HS-5 (cell line): ENCODE measurements around the gene GMNC.
A peak's percentile ranks its signal among the peaks of the same experiment; 100 is the strongest.
"Not testable (repeated sequence)": the region's sequence is repeated elsewhere in the genome, so short reads cannot be mapped to it uniquely, and the experiment has no call there.

Source experiments
- DNase-seq: peaks from one replicate; pipeline ENCODE4 v3.0.0-alpha.2; 2012; ENCODE audit warnings: low read depth

The GMNC gene, protein sequence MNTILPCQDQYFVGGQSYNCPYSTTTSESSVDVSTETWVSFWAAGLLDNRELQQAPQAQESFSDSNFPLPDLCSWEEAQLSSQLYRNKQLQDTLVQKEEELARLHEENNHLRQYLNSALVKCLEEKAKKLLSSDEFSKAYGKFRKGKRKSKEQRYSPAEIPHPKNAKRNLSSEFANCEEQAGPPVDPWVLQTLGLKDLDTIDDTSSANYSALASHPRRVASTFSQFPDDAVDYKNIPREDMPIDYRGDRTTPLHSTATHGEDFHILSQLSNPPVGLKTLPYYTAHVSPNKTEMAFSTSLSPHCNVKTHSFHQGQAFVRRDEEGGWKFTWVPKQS

GRCh38 chr3:190862209-190863118, at the start of gene GMNC:
Gene GMNC, minus strand, starts transcription at chr3:190862694. Its CDS starts 79 bp downstream, at chr3:190862615.
- peak; percentile 41 for DNase-seq

- no peak for DNase-seq
Measured at GRCh38 chr3:190911382-190911781, 48.9 kb upstream of the GMNC start.

DNA sequence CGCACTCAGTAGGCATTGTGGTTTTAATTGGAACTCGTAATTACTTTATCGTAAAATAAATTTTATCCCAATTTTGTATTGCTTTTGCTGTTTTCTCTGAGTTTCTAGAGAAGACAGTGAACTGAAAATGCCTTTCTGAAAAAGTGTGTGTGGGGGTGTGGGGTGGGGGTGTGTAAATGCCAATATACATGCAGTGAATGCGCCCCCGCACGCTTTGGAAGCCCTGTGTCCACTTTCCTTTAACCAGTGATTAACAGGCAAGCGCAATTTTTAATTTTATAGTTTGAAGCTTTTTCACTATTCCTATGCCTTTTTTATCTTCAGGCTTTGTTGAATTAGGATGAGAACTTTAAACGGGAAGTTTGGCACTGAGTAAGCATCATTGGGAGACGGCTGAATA, 47.4 kb upstream of the GMNC start:
- no peak for DNase-seq

- DNase-seq: no peak
Measured at GRCh38 chr3:190903156-190903555, 40.7 kb upstream of the GMNC start.

DNA sequence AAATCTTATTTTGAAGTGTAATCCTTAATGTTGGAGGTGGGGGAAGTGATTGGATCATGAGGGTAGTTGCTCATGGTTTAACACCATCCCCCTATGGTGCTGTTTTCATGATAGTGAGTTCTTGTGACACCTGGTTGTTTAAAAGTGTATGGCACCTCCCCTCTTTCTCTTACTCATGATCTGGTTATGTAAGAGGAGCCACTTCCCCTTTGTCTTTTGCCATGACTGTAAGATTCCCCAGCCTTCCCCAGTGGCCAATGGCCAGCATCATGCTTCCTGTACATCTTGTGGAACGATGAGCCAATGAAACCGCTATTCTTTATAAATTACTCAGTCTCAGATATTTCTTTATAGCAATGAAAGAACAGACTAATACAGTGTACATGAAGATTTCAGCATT, 39.8 kb upstream of the GMNC start:
- peak; percentile 41 for DNase-seq

DNA sequence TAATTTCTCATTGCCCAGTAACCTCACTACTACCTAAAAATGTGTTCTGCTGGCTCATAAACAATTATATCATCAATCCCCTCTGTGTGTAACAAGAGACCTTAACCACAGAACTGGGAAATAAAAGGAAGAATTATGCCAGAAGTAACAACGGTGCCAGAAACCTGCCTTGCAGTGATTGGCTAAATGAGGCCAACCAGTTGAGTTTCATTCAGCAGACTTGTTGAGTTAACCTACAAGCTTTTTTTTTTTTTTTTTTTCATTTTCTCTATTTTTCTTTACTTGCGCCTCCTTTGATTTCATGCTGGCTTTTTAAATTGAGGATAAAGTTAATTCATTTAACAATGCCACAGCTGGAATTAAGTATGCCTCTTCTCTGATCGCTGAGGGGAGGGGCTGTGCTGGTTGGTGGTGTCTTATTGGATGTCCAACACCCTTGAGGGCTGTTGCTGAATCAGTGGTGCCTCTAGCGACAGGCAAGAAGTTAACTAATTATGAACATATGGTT, 30.0 kb upstream of the GMNC start:
- DNase-seq: no peak

GRCh38 chr3:190886945-190887344, 24.5 kb upstream of the GMNC start:
- DNase-seq: no peak

- DNase-seq: peak; percentile 49
Measured at GRCh38 chr3:190883973-190884832, 21.7 kb upstream of the GMNC start.

DNA sequence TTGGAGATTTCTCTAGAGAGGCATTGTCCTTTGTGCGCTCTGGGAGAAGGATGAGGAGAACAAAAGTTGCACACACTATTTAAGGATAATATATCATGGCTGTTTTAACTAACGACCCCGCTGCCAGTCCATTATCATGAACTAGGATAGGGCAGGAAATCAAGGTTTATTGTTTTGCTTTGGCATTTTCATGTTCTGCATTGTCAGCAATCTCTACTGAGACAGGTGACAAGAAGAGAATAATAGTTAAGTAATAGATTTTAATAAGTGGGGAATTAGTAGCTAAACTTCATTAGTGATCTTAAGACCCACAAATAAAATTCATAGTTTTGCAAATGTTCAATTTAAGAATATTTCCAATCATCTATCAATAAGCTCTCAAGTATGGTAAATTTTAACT, 20.6 kb upstream of the GMNC start:
- DNase-seq: no peak

DNA sequence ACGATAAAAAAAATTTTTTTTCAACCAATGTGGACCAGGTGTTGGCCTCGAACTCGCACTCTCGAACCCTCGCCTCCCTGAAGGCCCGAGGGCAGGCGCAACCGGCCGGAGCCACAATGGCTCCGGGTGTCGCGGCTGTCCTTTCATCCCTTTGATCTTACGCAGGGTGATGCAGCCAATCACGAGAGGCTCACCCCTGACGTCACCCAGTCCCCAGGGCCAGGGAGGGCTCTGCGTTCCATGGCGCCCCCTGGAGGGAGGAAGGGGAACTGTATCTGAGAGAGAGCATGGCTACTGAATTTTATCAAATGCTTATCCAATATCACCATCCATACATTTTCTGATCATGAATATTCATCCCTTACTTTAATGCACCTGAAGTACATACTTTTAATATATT, 15.4 kb upstream of the GMNC start:
- DNase-seq: no peak

DNA sequence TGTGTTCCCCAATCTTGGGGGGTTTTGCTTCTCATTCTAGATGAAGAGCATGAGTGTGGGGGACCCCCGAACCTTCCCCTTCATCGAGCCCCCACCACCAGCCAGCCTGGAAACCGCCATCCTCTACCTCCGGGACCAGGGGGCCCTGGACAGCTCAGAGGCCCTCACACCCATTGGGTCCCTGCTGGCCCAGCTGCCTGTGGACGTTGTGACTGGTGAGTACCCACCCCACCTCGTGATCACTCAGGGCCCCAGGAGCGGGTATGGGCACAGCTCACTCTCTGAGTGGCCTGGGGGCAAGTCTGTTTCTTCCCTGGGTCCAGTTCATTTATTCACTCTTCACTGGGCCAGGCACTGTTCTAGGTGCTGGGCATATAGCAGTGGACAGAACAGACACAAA, 13.9 kb upstream of the GMNC start:
- not testable (repeated sequence) for DNase-seq

GRCh38 chr3:190875061-190875460, 12.6 kb upstream of the GMNC start:
- not testable (repeated sequence) for DNase-seq

DNA sequence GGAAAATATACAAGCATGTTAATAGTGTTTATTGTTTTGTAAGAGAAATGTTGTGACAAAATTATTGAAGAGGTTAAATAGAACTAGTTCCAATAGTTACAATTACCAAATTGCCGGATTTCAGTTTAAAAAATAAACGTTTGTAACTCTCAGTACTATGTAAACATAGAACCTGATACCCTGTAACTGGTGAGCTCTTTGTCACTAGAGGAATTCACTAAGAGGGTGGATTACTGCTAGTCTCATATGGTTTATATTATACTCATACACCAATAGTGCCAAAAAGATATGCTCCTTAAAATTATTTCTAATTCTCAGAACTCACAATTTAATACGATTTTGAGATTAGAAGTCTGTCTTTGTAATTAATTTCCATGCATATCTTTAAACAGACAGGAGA, 7.6 kb upstream of the GMNC start:
- no peak for DNase-seq

GRCh38 chr3:190867071-190867470, 4.6 kb upstream of the GMNC start:
- no peak for DNase-seq

GRCh38 chr3:190865828-190866227, 3.3 kb upstream of the GMNC start:
- no peak for DNase-seq

DNA sequence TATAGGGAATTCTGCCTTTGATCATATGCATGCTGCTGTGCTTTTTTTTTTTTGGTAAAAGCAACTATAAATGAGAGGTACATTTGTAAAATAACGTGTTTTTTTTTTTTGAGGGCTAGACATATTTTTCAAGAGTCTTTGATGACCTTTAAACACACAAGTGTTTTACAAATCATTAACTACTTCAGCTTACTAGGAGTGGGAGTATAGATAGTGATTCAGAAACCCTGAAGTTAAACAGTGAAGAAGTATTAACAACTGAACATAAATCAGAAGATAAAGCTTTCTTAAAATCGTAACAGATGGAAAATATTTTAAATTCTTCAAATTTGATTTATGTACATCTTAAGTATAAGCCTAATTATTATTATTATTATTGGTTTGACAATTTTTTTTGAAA, 2.9 kb upstream of the GMNC start:
- DNase-seq: no peak

DNA sequence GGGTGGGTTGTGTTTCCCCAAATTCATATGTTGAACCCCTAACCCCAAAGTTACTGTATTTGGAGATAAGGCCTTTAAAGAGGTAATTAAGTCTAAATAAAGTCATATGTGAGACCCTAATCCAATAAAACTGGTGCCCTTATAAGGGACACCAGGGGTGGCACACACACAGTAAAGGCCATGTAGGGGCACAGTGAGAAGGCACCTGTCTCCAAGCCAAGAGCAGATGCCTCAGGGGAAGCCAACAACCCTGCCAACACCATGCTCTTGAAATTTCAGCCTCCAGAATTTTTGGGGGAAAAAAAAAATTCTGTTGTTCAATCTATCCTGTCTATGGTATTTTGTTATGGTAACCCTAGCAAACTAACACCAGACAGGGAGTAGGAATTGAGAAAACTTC, 1.5 kb upstream of the GMNC start:
- no peak for DNase-seq

- DNase-seq: no peak
Measured at GRCh38 chr3:190863119-190863465, 598 bp upstream of the GMNC start.

GRCh38 chr3:190860521-190860920, 2.0 kb downstream of the GMNC start:
- DNase-seq: no peak

- DNase-seq: no peak
Measured at GRCh38 chr3:190855151-190855550, 7.3 kb downstream of the GMNC start.

DNA sequence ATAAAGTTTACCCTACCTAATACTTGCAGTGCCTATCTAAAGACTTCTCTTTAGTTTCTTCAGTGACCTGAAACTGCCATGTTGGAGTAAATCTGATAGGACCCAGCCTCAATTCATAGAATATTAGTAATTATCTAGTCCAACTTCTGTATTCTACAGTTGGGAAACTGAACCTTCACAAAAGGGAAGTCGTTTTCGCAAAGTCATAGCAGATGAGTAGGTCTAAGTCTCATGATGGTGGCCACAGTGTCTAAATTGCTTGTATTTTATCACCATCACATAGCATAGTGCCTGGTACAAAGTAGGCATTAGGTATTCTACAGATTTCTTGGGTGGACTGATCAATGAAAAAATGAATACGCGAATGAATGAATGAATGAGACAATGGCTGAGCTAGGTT, 8.4 kb downstream of the GMNC start:
- no peak for DNase-seq

DNA sequence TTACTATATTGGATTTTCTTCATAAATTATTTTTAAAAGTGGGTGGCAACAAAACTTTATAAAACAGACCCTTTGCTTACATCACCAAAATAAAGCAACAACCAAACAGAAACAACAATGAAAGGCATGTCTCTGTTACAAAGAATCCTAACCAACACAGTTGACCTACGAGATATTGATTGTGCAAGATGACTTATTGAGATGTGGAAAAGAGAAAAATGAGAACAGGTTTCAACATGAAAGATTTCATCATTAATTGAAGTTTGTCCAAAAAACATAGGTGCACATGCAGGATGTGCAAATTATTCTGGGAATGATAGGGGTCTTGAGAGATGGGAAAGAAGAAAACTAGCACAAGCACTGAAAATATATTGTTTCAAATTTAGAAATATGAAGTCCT, 9.0 kb downstream of the GMNC start:
- no peak for DNase-seq
